RPMI8226 (cell line): ENCODE measurements around the gene FBXO5.
"Not testable (repeated sequence)": the region's sequence is repeated elsewhere in the genome, so short reads cannot be mapped to it uniquely, and the experiment has no call there.

Experiments used
- DNase-seq: peaks from one replicate; pipeline ENCODE4 v3.0.0-alpha.2; 2015

Gene FBXO5

GRCh38 chr6:152986978-152987377 is 4.1 kb upstream of the FBXO5 start:
- no peak for DNase-seq

GRCh38 chr6:152985300-152985699 is 2.5 kb upstream of the FBXO5 start:
- DNase-seq = not testable (repeated sequence)

GRCh38 chr6:152984513-152984872 is 1.7 kb upstream of the FBXO5 start:
- DNase-seq = peak; percentile 47

GRCh38 chr6:152983637-152984512 is 1.0 kb upstream of the FBXO5 start:
- DNase-seq = peak; percentile 97

GRCh38 chr6:152981989-152982903 is 595 bp downstream of the FBXO5 start:
- DNase-seq = peak; percentile 33

- DNase-seq = no peak
These were observed 1.6 kb downstream of the FBXO5 start for GRCh38 chr6:152981219-152981618.

GRCh38 chr6:152980656-152981055 is 2.2 kb downstream of the FBXO5 start:
- DNase-seq = no peak

GRCh38 chr6:152979116-152979515 is 3.7 kb downstream of the FBXO5 start:
- DNase-seq = no peak

- no peak for DNase-seq
These were observed 4.8 kb downstream of the FBXO5 start for GRCh38 chr6:152978058-152978457.

- no peak for DNase-seq
These were observed 5.3 kb downstream of the FBXO5 start for GRCh38 chr6:152977556-152977955.

- DNase-seq = no peak
These were observed 6.1 kb downstream of the FBXO5 start for GRCh38 chr6:152976749-152977148.

GRCh38 chr6:152975204-152975915 is 7.5 kb downstream of the FBXO5 start:
- DNase-seq = no peak

GRCh38 chr6:152973916-152974315 is 8.9 kb downstream of the FBXO5 start:
- DNase-seq = no peak

GRCh38 chr6:152969688-152970418 is 13.0 kb downstream of the FBXO5 start:
- DNase-seq = no peak

- DNase-seq = not testable (repeated sequence)
These were observed 16.5 kb downstream of the FBXO5 start for GRCh38 chr6:152966168-152966894.

- DNase-seq = no peak
These were observed 23.5 kb downstream of the FBXO5 start for GRCh38 chr6:152959333-152959732.

GRCh38 chr6:152957796-152958195 is 25.0 kb downstream of the FBXO5 start:
- DNase-seq = no peak

GRCh38 chr6:152954443-152954842 is 28.4 kb downstream of the FBXO5 start:
- peak; percentile 9 for DNase-seq

- peak; percentile 37 for DNase-seq
These were observed 29.9 kb downstream of the FBXO5 start for GRCh38 chr6:152952866-152953509.

GRCh38 chr6:152952045-152952444 is 30.8 kb downstream of the FBXO5 start:
- DNase-seq = no peak

- no peak for DNase-seq
These were observed 32.6 kb downstream of the FBXO5 start for GRCh38 chr6:152950240-152950639.
